Stimulated activated effector memory CD8-positive, alpha-beta T cell treated with anti-CD3 and anti-CD28 coated beads, Interleukin-12 subunit alpha, Interleukin-12 subunit beta, amount 100 ng/mL, for 72 hours (primary cell): Measurements from ENCODE around the gene MACROH2A1.

Experiments used
- ATAC-seq: fragments of 150-1000 bp; cut with Tn5 transposase; 2 replicates; pipeline ENCODE4 v1.10.0; 2021
- DNase-seq, 2 donors: peaks; one replicate each; pipeline ENCODE4 v3.0.0; 2021 to 2022; ENCODE audit warnings: low spot score in 2 of 2
- H3K27ac Mint-ChIP-seq: one replicate; pipeline ENCODE4 v1.8.0; 2022; ENCODE audit warnings: mild to moderate bottlenecking, mixed read lengths
- H3K36me3 Mint-ChIP-seq: one replicate; pipeline ENCODE4 v1.8.0; 2022; ENCODE audit warnings: mild to moderate bottlenecking, mixed read lengths
- H3K4me1 Mint-ChIP-seq: one replicate; pipeline ENCODE4 v1.8.0; 2022; ENCODE audit warnings: mixed read lengths
- H3K4me3 Mint-ChIP-seq: one replicate; pipeline ENCODE4 v1.8.0; 2022; ENCODE audit warnings: mild to moderate bottlenecking, mixed read lengths
- H3K9me3 Mint-ChIP-seq: one replicate; pipeline ENCODE4 v1.8.0; 2022; ENCODE audit warnings: mixed read lengths

The MACROH2A1 gene

DNA sequence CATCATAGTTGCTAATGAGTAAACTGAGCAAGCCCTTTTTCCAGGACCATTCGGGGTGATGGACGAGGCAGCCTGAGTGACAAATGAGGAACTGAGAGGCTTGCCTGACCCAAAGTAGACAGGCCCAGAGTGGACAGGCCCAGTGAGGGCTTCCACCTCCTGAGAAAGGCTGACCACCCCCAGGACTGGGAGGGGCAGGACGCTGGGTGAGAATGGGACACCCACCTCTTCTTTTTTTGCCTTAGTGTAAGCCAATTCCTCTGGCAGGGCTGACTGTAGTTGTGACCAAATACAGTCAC, 68.3 kb downstream of the MACROH2A1 start:
- no peaks in the 10 kb centered on the region for H3K9me3 Mint-ChIP-seq

GRCh38 chr5:135329913-135330797, 68.9 kb downstream of the MACROH2A1 start:
- Mint-ChIP-seq H3K4me1 (peaks cover 4% of the 10 kb centered on the region), H3K4me3 (no peak overlapping the region), H3K36me3 (peaks cover 43% of the 10 kb centered on the region), H3K27ac (peak overlapping the region; percentile 53), H3K9me3 (no peaks in the 10 kb centered on the region)
- DNase-seq (no peak), ATAC-seq (no peak)

More for the DNA sequence above, 68.3 kb downstream of the MACROH2A1 start:
- Mint-ChIP-seq H3K27ac (no peak overlapping the region), H3K36me3 (peaks cover 47% of the 10 kb centered on the region), H3K4me1 (peaks cover 5% of the 10 kb centered on the region), H3K4me3 (no peak overlapping the region)
- DNase-seq (no peak), ATAC-seq (no peak)

DNA sequence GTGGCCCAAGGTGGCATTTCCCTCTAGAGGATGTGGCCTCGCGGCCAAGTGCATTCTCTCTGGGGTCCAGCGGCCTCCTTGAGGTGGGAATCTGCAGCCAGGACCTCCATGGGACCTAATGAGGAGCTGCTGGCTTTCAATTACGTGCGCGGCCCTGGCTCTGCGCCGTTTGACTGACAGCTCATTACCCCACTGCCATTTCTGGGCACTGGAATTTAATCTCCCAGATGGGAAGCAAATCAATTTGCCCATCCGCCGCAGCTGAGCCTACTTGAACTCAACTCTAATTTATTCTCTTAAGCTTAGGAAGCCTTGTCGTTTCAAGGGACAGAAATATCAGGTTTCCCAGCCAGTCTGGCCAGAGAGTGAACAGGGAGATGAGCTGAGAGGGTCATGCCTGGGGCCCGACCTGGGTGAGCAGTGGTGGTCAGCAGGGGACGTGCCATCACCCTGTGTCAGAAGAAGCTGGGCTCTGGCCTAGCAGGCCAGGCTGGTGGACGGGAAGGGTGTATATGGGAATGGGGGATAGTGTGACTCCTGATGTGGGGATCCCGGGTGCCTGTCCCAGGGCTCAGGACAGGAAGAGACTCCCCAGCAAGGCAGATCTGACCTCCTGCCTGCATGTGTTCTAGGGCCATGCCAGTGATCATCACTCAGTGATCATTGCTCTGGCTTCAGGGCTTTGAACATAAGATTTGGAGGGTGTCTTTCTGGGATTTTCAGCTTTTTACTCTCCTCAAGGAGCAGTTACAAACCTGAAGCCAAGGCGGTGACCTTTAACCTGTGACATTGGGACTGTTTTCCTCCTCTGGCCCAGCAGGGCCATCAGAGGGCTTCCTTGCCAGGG, 69.7 kb downstream of the MACROH2A1 start:
- Mint-ChIP-seq H3K9me3 (no peaks in the 10 kb centered on the region), H3K27ac (no peak overlapping the region), H3K4me1 (no peaks in the 10 kb centered on the region), H3K36me3 (peaks cover 35% of the 10 kb centered on the region), H3K4me3 (no peak overlapping the region)
- DNase-seq = no peak
- no peak for ATAC-seq

DNA sequence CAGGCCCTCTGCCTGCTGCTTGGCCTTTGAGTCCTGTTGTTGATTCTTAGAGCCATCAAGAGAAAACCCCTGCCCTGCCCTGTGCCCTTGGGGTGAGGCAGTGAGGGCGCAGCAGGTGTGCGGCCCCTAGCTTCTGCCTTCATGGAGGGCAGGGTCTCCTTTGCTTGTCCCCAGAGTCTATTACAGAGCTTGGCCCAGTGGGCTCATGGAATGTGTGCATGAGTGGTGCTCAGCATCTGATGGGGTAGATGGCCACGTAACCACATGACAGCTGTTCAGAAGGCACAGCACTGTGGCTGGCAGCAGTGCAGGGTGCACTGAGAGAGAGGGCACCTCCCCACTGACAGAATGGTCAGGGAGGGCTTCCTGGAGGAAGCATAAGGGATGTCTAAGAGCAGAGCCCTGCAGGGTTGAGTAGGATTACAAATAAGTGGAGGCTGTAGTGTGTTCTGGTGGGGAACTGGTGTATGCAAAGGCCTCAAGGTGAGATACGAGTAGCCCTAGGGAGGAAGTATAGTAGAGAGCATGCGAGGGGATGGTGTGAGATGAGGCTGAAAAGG, 70.8 kb downstream of the MACROH2A1 start:
- no peaks in the 10 kb centered on the region for H3K4me1 Mint-ChIP-seq
- H3K9me3 Mint-ChIP-seq = no peaks in the 10 kb centered on the region
- no peak overlapping the region for H3K4me3 Mint-ChIP-seq
- peaks cover 28% of the 10 kb centered on the region for H3K36me3 Mint-ChIP-seq
- ATAC-seq (no peak), DNase-seq (no peak)
- no peak overlapping the region for H3K27ac Mint-ChIP-seq

GRCh38 chr5:135327429-135328127, 71.5 kb downstream of the MACROH2A1 start:
- no peaks in the 10 kb centered on the region for H3K9me3 Mint-ChIP-seq
- peaks cover 23% of the 10 kb centered on the region for H3K36me3 Mint-ChIP-seq
- DNase-seq (no peak), ATAC-seq (no peak)
- no peak overlapping the region for H3K27ac Mint-ChIP-seq
- no peaks in the 10 kb centered on the region for H3K4me1 Mint-ChIP-seq
- H3K4me3 Mint-ChIP-seq = no peak overlapping the region

- no peaks in the 10 kb centered on the region for H3K4me1 Mint-ChIP-seq
- DNase-seq (no peak), ATAC-seq (no peak)
- no peaks in the 10 kb centered on the region for H3K9me3 Mint-ChIP-seq
- H3K27ac Mint-ChIP-seq = no peak overlapping the region
- no peak overlapping the region for H3K4me3 Mint-ChIP-seq
- peaks cover 18% of the 10 kb centered on the region for H3K36me3 Mint-ChIP-seq
These were observed 72.5 kb downstream of the MACROH2A1 start for GRCh38 chr5:135326296-135327254.

DNA sequence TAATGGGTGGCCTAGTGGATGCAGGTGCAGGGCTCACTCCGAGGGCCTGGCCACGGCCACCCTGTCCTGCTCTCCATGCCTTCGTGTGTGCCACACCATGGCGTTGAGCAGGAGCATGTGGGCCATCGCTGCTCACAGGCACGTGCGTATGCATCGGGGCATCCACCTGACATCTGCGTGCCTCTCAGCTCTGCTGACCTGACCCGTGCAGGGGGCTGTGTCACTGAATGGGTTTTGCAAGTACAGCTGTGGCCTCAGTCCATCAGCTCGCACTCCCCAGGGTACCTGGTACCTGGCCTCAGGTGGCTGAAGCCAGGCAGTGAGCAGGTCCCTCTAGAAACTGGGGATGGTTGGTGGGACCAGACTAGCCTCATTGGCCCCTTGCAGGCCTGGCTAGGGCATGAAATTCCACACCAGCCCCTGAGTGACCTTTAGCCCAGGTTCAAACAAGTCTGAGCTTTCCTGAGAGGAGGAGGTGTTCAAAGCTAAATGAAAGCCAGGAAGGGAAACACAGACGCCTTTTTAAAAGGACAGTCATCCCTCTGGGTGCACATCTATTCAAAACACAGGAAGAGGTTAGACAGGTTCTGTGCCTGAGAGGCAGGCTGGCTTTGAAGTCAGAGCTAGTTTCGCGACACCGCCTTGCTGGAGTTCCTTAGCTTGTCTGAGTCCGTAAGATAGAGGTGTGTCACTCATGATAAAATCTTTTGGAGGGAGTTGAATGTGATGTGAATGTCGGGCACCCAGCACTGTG, 74.0 kb downstream of the MACROH2A1 start:
- no peak for ATAC-seq
- Mint-ChIP-seq H3K4me1 (no peaks in the 10 kb centered on the region), H3K9me3 (no peaks in the 10 kb centered on the region), H3K4me3 (no peak overlapping the region), H3K27ac (no peak overlapping the region), H3K36me3 (peaks cover 15% of the 10 kb centered on the region)
- DNase-seq = no peak

GRCh38 chr5:135324160-135324559, 74.9 kb downstream of the MACROH2A1 start:
- no peaks in the 10 kb centered on the region for H3K9me3 Mint-ChIP-seq
- ATAC-seq = no peak

DNA sequence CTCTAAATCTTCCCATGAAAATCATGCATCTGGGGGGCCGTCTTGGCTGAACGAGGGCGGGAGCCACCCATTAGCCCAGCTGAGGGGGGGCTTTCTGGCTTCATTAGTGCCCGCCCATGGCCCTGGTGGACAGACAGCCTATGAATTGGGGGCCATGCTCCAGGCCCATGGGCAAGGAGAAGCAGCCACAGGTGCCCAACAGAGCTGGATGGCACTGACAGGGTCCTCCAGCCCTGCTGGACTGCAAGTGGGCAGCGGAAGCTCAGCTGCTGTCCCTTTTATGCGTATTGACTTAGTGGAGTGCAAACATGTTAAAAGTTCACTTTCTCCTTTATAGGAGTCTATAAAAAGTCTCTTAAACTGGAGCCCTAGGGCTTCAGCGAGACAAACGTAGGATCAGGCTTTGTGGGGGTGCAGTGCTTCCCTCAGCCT, 75.3 kb downstream of the MACROH2A1 start:
- peaks cover 5% of the 10 kb centered on the region for H3K36me3 Mint-ChIP-seq
- no peak overlapping the region for H3K4me3 Mint-ChIP-seq
- DNase-seq = no peak
- no peak overlapping the region for H3K27ac Mint-ChIP-seq
- no peaks in the 10 kb centered on the region for H3K9me3 Mint-ChIP-seq
- no peak for ATAC-seq
- H3K4me1 Mint-ChIP-seq = no peaks in the 10 kb centered on the region

More at GRCh38 chr5:135324160-135324559, 74.9 kb downstream of the MACROH2A1 start:
- Mint-ChIP-seq H3K36me3 (peaks cover 6% of the 10 kb centered on the region), H3K4me1 (no peaks in the 10 kb centered on the region), H3K27ac (no peak overlapping the region), H3K4me3 (no peak overlapping the region)
- no peak for DNase-seq

DNA sequence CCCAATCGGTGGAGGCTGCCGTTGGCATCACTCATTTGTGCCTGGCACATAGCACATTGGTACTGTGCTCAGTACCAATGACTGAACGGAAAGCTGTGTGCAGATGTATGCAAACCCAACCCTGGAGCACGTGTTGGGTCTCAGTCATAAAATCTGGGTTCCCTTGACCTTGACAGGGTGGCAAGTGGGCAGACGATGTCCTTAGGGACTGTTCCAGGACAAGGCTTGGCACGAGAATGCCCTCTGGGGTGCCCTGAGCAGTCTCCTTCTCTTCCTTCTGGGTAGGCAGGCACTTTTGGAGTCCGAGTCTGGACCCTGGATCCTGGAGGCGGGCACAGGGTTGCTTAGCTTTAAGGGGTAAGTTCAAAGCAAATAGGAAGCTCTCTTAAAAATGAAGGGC, 75.8 kb downstream of the MACROH2A1 start:
- no peaks in the 10 kb centered on the region for H3K9me3 Mint-ChIP-seq
- no peak for ATAC-seq
- no peak overlapping the region for H3K27ac Mint-ChIP-seq
- H3K4me1 Mint-ChIP-seq = no peaks in the 10 kb centered on the region
- no peak overlapping the region for H3K4me3 Mint-ChIP-seq
- DNase-seq = no peak
- H3K36me3 Mint-ChIP-seq = peaks cover 5% of the 10 kb centered on the region

- no peak for ATAC-seq
- no peak overlapping the region for H3K4me3 Mint-ChIP-seq
- no peaks in the 10 kb centered on the region for H3K4me1 Mint-ChIP-seq
- no peak for DNase-seq
- peaks cover 5% of the 10 kb centered on the region for H3K36me3 Mint-ChIP-seq
- no peaks in the 10 kb centered on the region for H3K9me3 Mint-ChIP-seq
- no peak overlapping the region for H3K27ac Mint-ChIP-seq
These were observed 76.3 kb downstream of the MACROH2A1 start for GRCh38 chr5:135322744-135323143.

GRCh38 chr5:135322271-135322670, 76.8 kb downstream of the MACROH2A1 start:
- ATAC-seq (no peak), DNase-seq (no peak)
- Mint-ChIP-seq H3K27ac (no peak overlapping the region), H3K4me1 (no peaks in the 10 kb centered on the region), H3K36me3 (peaks cover 5% of the 10 kb centered on the region), H3K9me3 (no peaks in the 10 kb centered on the region), H3K4me3 (no peak overlapping the region)

- no peak for ATAC-seq
- H3K9me3 Mint-ChIP-seq = no peaks in the 10 kb centered on the region
- no peak for DNase-seq
- H3K4me1 Mint-ChIP-seq = no peaks in the 10 kb centered on the region
- H3K27ac Mint-ChIP-seq = no peak overlapping the region
- H3K4me3 Mint-ChIP-seq = no peak overlapping the region
- peaks cover 5% of the 10 kb centered on the region for H3K36me3 Mint-ChIP-seq
These were observed 78.1 kb downstream of the MACROH2A1 start for GRCh38 chr5:135320718-135321484.
